WTC11 (cell line): ENCODE data around the gene BTD. TPM values are rescaled to one million over a fixed set of nuclear protein-coding genes. Genes with fewer than 3 reads are reported as not detected.

ENCODE experiments used
- ATAC-seq: fragments of 200-7000 bp; cut with Tn5 transposase; 2 replicates; pipeline ENCODE4 v1.10.0; 2021; ENCODE audit warnings: mild to moderate bottlenecking, moderate library complexity
- CTCF ChIA-PET: fragments of 300-600 bp; sonication (Branson Sonifier 250); formaldehyde crosslinking; loops from one replicate; lab custom pipeline; 2021; ENCODE audit warnings: antibody characterized with exemption; lab: Charles Lee
- POLR2A ChIA-PET: fragments of 350-600 bp; sonication (Branson Sonifier 250); formaldehyde crosslinking; loops from one replicate; lab custom pipeline; 2021; ENCODE audit warnings: antibody characterized with exemption; lab: Charles Lee
- DNase-seq: peaks from one replicate; pipeline ENCODE4 v3.0.0; 2021; ENCODE audit warnings: low spot score
- H3K27ac Mint-ChIP-seq: 2 replicates; pipeline ENCODE4 v1.8.0; 2021; ENCODE audit warnings: mixed read lengths
- H3K27me3 Mint-ChIP-seq: 2 replicates; pipeline ENCODE4 v1.8.0; 2021; ENCODE audit warnings: low read depth, mild to moderate bottlenecking, moderate library complexity, mixed read lengths
- H3K36me3 Mint-ChIP-seq: 2 replicates; pipeline ENCODE4 v1.8.0; 2021; ENCODE audit warnings: mixed read lengths
- H3K4me1 Mint-ChIP-seq: 2 replicates; pipeline ENCODE4 v1.8.0; 2022; ENCODE audit warnings: mixed read lengths
- H3K4me3 Mint-ChIP-seq: 2 replicates; pipeline ENCODE4 v1.8.0; 2021; ENCODE audit warnings: mild to moderate bottlenecking, moderate library complexity, mixed read lengths
- H3K9me3 Mint-ChIP-seq: 2 replicates; pipeline ENCODE4 v1.8.0; 2021; ENCODE audit warnings: mixed read lengths
- AFF4 ChIP-seq: sonication (generic); formaldehyde crosslinking; IDR thresholded peaks from 2 replicates; pipeline ENCODE4 v1.8.1; 2023; ENCODE audit warnings: mild to moderate bottlenecking, missing genetic modification reagents, borderline replicate concordance
- ATF2 ChIP-seq: sonication (generic); formaldehyde crosslinking; IDR thresholded peaks from 2 replicates; pipeline ENCODE4 v1.8.1; 2022; ENCODE audit warnings: low read depth, missing genetic modification reagents, borderline replicate concordance
- CREB1 ChIP-seq: sonication (generic); formaldehyde crosslinking; IDR thresholded peaks from 2 replicates; pipeline ENCODE4 v1.8.0; 2023; ENCODE audit warnings: mild to moderate bottlenecking, missing genetic modification reagents
- CREM ChIP-seq: sonication (generic); formaldehyde crosslinking; IDR thresholded peaks from 2 replicates; pipeline ENCODE4 v1.8.1; 2022; ENCODE audit warnings: mild to moderate bottlenecking, missing genetic modification reagents, moderate library complexity
- E2F5 ChIP-seq: sonication (generic); formaldehyde crosslinking; IDR thresholded peaks from 2 replicates; pipeline ENCODE4 v1.8.1; 2022; ENCODE audit warnings: mild to moderate bottlenecking, moderate library complexity, missing genetic modification reagents
- FOXJ3 ChIP-seq: sonication (generic); formaldehyde crosslinking; IDR thresholded peaks from 2 replicates; pipeline ENCODE4 v1.9.0; 2021; ENCODE audit warnings: missing genetic modification reagents, mild to moderate bottlenecking, borderline replicate concordance
- GABPB1 ChIP-seq: sonication (generic); formaldehyde crosslinking; IDR thresholded peaks from 2 replicates; pipeline ENCODE4 v1.8.1; 2023; ENCODE audit warnings: mild to moderate bottlenecking, missing genetic modification reagents
- GTF2I ChIP-seq: fragments of 250-450 bp; sonication (Bioruptor Pico); conservative IDR thresholded peaks from 2 replicates; pipeline ENCODE4 v1.4.0; 2021; ENCODE audit warnings: mild to moderate bottlenecking
- IRF1 ChIP-seq: sonication (generic); formaldehyde crosslinking; IDR thresholded peaks from 2 replicates; pipeline ENCODE4 v1.8.0; 2023; ENCODE audit warnings: missing genetic modification reagents
- JAZF1 ChIP-seq: fragments of 250-450 bp; sonication (Bioruptor Pico); IDR thresholded peaks from 2 replicates; pipeline ENCODE4 v1.9.0; 2021; ENCODE audit warnings: moderate library complexity, mild to moderate bottlenecking, inconsistent platforms
- MAX ChIP-seq: sonication (generic); formaldehyde crosslinking; IDR thresholded peaks from 2 replicates; pipeline ENCODE4 v1.8.0; 2022; ENCODE audit warnings: mild to moderate bottlenecking, missing genetic modification reagents
- NR1H2 ChIP-seq: sonication (generic); formaldehyde crosslinking; IDR thresholded peaks from 2 replicates; pipeline ENCODE4 v1.9.0; 2021; ENCODE audit warnings: mild to moderate bottlenecking, moderate library complexity, missing genetic modification reagents
- SMAD4 ChIP-seq: sonication (generic); formaldehyde crosslinking; IDR thresholded peaks from 2 replicates; pipeline ENCODE4 v1.8.0; 2022; ENCODE audit warnings: mild to moderate bottlenecking, missing genetic modification reagents
- SP1 ChIP-seq: sonication (generic); formaldehyde crosslinking; conservative IDR thresholded peaks from 2 replicates; pipeline ENCODE4 v1.8.1; 2022; ENCODE audit warnings: missing genetic modification reagents
- TCF7 ChIP-seq: sonication (generic); formaldehyde crosslinking; IDR thresholded peaks from 2 replicates; pipeline ENCODE4 v1.8.0; 2022; ENCODE audit warnings: mild to moderate bottlenecking, low read depth, missing genetic modification reagents, moderate library complexity
- TEAD4 ChIP-seq: sonication (generic); formaldehyde crosslinking; IDR thresholded peaks from 2 replicates; pipeline ENCODE4 v1.8.0; 2022; ENCODE audit warnings: mild to moderate bottlenecking, missing genetic modification reagents
- ZNF121 ChIP-seq: sonication (generic); formaldehyde crosslinking; IDR thresholded peaks from 2 replicates; pipeline ENCODE4 v1.8.0; 2023; ENCODE audit warnings: missing genetic modification reagents
- ZNF219 ChIP-seq: sonication (generic); formaldehyde crosslinking; IDR thresholded peaks from 2 replicates; pipeline ENCODE4 v1.8.0; 2023; ENCODE audit warnings: missing genetic modification reagents, mild to moderate bottlenecking, borderline replicate concordance
- ZNF396 ChIP-seq: fragments of 250-450 bp; sonication (Bioruptor Pico); IDR thresholded peaks from 2 replicates; pipeline ENCODE4 v1.8.0; 2021; ENCODE audit warnings: mild to moderate bottlenecking, moderate library complexity, borderline replicate concordance
- ZNF512 ChIP-seq: sonication (generic); formaldehyde crosslinking; IDR thresholded peaks from 2 replicates; pipeline ENCODE4 v1.8.1; 2022; ENCODE audit warnings: missing genetic modification reagents, borderline replicate concordance
- total RNA-seq: library from RNA; stranded (reverse); gene quantifications from 3 replicates; pipeline ENCODE4 v1.2.3, GENCODE V29; 2021

The BTD gene
- total RNA-seq, 1 experiment from 2014 or later: 18.5 TPM

- ATAC-seq (no peak), DNase-seq (no peak)
- no peaks in the 10 kb centered on the region for H3K4me1 Mint-ChIP-seq
- TF ChIP-seq ATF2 (CRISPR knock-in tag) (no peak), NR1H2 (CRISPR knock-in tag) (no peak), MAX (CRISPR knock-in tag) (no peak), GABPB1 (CRISPR knock-in tag) (no peak), IRF1 (CRISPR knock-in tag) (no peak), E2F5 (no peak), GTF2I (CRISPR knock-in tag) (no peak), SMAD4 (CRISPR knock-in tag) (no peak), SP1 (no peak), ZNF512 (CRISPR knock-in tag) (no peak), ZNF219 (CRISPR knock-in tag) (no peak), TEAD4 (no peak)
- no peak overlapping the region for H3K4me3 Mint-ChIP-seq
- no peaks in the 10 kb centered on the region for H3K27me3 Mint-ChIP-seq
- ChIA-PET CTCF (no interaction called here), POLR2A (no interaction called here)
- H3K27ac Mint-ChIP-seq: no peak overlapping the region
- H3K36me3 Mint-ChIP-seq: peaks cover 29% of the 10 kb centered on the region
- no peaks in the 10 kb centered on the region for H3K9me3 Mint-ChIP-seq
These were observed 10.3 kb upstream of the BTD start for GRCh38 chr3:15591242-15591641.

GRCh38 chr3:15591928-15592327 lies 9.6 kb upstream of the BTD start:
- TF ChIP-seq MAX (CRISPR knock-in tag): no peak
- TF ChIP-seq, all 79 proteins: peak for 0
- DNase-seq: no peak
- Mint-ChIP-seq H3K4me1 (no peaks in the 10 kb centered on the region), H3K27ac (no peak overlapping the region), H3K36me3 (peaks cover 31% of the 10 kb centered on the region), H3K9me3 (no peaks in the 10 kb centered on the region), H3K27me3 (no peaks in the 10 kb centered on the region), H3K4me3 (no peak overlapping the region)
- CTCF ChIA-PET: no interaction called here
- no peak for ATAC-seq
- POLR2A ChIA-PET: no interaction called here

- Mint-ChIP-seq H3K4me1 (no peaks in the 10 kb centered on the region), H3K27ac (no peak overlapping the region), H3K27me3 (no peaks in the 10 kb centered on the region), H3K4me3 (no peak overlapping the region), H3K9me3 (no peaks in the 10 kb centered on the region), H3K36me3 (peaks cover 39% of the 10 kb centered on the region)
- ChIA-PET CTCF (no interaction called here), POLR2A (no interaction called here)
- ATAC-seq: no peak
- DNase-seq: no peak
- no peak for TF ChIP-seq E2F5
- TF ChIP-seq TCF7 (CRISPR knock-in tag): no peak
- no peak for TF ChIP-seq ZNF121
- no peak for TF ChIP-seq GABPB1 (CRISPR knock-in tag)
- no peak for TF ChIP-seq CREM (CRISPR knock-in tag)
- no peak for TF ChIP-seq ATF2 (CRISPR knock-in tag)
- TF ChIP-seq FOXJ3: no peak
- TF ChIP-seq JAZF1: no peak
- TF ChIP-seq CREB1 (CRISPR knock-in tag): no peak
- no peak for TF ChIP-seq AFF4 (CRISPR knock-in tag)
- TF ChIP-seq ZNF396: no peak
- TF ChIP-seq MAX (CRISPR knock-in tag): no peak
These were observed 8.6 kb upstream of the BTD start for GRCh38 chr3:15592968-15593367.
